HG02970 (cell line): Measurements from ENCODE around the gene ITGB6.

Experiments
- ATAC-seq: cut with Tn5 transposase; IDR thresholded peaks from one replicate; pipeline ENCODE4 v1.9.1; 2021; ENCODE audit warnings: mild to moderate bottlenecking, moderate library complexity, moderate number of reproducible peaks; ENCODE audit not compliant: unreplicated experiment, low FRiP score

ITGB6 gene

DNA sequence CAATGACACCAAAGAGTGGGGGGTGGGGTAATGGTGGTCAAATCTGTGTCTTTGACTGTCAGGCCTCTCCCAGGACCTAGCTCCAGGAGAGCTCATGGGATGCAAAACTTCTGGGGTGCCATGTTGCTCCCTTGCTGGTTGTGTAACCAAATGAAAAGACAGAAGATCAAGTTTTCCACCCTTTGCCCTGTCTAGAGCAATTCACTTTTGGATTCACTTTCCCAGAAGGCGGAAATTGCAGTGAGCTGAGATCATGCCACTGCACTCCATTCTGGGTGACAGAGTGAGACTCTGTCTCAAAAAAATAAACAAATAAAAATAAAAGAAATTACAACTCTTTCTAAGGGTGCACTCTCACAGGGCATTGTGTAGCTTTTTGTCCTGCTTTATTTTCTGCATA is 102.7 kb downstream of the ITGB6 start:
- no peak for ATAC-seq

DNA sequence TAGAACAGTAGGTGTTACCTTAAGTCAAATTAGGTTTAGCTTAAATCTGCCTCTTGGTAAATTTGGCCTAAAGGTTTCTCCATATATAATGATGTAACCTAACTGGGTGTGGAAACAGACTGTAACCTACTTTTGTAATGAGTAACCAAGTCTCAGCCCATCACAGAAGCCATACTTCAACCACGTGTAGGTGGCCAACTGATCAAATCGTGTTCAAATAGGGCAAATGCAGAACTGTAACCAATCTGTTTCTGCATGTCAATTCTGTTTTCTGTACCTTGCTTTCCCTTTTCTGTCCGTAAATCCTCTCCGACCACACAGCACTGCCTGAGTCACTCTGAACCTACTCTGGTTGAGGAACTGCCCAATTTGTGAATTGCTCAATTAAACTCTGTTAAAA is 103.7 kb downstream of the ITGB6 start:
- no peak for ATAC-seq

DNA sequence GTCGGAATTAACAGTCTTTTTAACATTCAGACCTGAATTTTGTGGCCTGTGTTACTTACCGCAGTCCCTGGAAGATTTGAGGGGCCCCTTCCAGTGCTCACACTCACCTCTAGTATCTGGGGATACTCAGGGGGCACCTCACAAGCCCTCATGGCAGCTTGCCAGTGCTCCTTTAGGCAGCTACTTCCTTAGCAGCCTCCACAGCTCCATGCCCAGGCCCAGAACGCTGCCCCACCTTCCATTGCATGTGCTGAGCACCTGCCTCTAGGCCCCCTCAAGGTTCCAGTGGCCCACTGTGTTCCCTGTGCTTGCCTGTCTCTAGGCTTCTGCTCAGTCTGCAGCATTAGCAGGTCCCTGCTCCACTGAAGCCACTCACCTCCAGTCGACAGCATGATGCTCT is 107.6 kb downstream of the ITGB6 start:
- ATAC-seq = no peak

DNA sequence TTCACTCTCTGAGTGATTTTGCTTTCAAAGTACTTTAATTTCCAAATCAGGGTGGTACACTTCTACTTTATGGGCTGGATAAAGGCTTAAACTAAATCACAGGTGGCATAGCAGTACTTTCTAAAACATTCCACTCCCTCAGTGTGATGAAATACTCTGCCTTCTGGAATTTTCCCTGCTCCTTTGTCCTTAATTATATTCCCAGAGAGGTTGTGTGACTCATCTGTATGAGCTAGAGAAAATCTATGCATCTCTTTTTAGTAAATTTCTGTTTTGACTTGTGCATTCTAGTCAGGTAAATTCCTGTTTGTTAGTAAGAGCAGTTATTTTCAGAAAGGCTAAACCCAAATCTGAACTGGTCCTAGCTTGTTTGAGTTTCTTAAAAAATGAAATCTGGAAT is 108.7 kb downstream of the ITGB6 start:
- no peak for ATAC-seq

DNA sequence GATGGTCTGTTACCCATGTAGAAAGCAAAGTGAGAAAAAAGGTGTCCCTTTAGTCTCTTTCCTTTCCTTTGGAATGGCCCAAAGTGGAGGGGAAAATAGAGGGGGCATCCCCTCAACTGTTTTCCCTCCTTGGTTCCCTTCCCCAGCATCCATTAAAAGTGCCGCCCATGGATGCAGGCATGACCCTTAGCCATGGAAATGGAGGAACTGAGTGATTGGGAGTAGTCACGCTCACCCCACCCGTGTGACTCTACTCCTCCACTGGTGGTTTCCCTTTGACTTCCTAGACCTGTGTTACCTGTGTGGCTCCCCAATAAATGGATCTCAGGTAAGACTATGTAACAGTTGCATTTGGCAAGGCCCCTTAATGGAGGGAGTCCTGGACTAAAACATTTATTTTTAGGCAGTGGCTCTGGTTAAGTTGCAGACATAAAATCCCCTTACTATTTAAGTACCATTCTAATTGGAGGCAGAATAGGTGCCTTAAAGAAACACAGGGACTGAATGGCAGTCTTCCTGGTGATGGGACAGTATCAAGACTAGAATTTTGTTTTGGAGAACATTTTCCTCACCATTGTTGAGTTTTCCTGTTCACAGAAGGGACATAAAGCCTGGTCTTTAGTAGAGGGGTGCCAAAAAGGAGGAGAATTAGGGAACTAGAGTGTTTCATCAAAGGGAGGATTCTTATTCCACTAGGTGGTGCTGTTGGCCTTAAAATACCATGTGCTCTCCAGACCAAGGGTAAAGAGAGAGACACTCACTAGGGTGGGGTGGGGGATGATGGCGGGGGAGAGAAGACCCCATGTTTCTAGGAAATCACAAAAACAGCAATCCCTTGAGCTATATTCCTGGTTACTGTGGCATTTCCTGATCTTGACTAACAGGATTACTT is 112.0 kb downstream of the ITGB6 start:
- no peak for ATAC-seq

DNA sequence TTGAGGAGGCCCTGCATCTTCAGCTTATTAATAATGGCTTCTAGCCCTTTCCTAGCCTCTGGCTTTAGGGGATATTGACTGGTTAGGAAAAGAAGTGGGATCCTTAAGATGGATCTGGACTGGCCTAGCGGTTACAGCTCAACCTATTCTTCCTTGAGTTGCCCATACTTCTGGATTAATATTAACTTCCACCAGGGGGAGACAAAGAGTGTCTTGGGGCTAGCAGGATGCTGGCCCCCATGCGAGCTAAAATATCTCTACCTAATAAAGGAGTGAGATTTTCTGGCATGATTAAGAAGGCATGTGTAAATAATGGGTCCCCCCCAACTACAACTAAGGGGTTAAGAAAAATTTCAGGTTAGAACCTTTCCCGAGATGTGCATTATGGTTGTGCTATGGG is 114.4 kb downstream of the ITGB6 start:
- no peak for ATAC-seq

DNA sequence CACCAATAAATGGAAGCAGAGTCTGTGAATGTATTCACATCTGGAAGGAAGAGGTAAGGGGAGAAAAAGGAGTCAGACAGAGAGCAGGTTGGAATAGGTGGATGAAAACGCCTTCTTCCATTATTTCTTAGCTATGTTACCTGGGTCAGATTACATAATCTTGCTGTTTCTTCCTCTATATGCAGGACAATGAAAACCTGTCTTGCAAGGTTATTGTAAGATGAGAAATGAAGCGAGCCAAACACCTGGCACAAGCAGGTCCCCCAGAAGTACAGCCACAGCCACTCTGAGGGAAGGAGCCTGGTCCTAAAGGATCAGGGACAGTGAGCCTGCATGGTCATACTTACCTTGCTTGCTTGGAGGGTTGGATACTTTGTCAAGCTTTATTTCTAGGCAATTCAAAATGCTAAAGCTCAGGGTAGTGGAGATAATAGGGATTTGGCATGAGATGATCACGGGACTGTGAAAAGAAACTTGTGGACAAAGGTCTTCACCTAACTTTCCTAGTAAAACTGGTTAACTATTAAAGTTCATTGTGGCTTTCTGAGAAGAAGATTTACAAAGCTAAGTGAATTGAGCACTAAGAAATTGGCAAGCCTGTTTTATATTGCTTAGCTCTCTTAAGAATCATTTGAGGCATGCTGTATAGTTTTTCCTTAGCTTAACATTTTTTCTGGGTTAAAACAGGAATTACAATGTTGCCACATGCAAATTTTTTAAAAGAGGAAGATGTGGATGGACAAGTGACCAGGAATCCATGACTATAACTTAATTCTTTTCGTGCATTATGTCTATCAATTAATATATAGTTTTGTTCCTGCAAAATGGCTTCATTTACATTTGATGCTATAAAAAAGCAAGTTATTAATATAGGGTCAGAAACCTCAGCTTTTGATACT is 121.9 kb downstream of the ITGB6 start:
- ATAC-seq = no peak

DNA sequence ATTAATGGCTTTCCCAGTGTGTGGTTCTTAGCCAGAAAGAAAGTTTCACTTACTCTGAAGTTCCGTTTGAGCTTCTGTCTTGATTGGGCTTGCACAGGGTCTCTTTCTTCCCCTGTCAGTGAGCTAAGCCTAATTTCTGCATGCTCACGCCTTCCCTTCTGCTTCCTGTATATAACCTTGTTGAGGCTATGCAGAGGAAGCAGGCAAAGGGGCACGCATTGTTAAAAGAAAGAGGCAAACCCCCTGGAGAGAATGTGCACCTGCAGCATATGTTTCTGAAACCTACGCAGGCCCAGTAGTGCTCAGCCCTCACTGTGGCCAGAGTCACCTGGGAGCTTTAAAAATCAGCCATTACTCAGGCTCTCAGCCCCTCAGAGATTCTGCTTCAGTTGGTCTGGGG is 123.2 kb downstream of the ITGB6 start:
- no peak for ATAC-seq

DNA sequence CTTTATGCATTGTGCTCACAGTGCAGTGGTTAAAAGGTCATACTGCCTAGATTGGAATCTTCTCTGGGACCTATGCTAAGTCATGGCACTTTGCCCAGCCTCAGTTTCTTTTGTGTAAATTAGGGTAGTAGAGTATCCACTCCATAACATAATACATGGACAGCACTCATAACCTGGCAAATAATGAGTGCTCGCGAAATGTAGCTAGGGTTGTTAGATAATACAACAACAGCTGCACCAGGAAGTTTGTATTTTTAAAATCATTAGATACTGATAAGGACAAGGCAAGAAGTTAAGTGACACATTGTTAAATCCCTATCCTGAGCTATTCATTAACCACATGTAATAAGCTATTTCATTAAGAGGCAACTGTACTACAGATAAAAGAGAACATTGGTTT is 123.8 kb downstream of the ITGB6 start:
- ATAC-seq = no peak

DNA sequence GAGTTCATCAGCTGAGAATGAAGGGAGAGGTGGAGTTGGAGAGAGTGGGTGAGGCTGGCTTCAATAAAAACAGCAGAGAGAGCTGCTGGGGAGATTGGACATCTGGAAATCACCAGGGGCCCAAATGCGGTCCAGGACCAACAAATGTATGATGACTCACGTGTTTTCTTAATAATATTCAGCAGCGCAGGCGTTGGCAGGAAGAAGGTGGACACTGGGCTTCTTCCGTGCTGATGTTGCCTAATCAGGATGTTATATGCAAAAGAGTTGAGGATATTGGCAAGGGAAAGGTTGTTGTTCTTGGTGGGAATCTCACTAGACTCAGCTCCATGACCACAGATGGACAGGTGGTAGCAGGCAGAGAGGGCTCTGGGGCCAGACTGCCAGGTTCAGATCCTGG is 124.9 kb downstream of the ITGB6 start:
- ATAC-seq = no peak

DNA sequence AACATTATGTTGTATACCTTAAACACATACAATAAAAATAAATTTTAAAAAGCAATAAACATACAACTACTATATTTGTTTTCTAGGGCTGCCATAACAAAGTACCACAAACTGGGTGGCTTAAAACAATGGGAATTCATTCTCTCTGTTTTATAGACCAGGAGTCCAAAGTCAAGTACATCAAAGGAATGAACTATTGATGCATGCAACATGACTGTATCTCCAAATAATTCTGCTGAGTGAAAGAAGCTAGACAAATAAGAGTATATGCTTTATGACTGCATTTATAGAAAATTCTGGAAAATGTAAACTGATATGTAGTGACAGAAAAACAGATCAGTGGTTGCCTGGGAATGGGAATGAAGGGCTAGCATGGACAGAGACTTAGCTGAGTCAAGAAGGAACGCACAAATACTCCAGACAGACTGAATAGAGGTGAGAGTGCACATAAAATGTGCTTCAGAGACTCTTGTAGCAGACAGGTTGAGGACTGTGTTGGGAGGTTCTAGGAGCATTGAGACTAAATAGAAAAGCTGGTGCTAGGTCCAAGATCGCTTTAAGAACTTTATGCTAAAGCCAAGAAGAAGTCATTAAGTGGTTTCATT is 126.7 kb downstream of the ITGB6 start:
- no peak for ATAC-seq

DNA sequence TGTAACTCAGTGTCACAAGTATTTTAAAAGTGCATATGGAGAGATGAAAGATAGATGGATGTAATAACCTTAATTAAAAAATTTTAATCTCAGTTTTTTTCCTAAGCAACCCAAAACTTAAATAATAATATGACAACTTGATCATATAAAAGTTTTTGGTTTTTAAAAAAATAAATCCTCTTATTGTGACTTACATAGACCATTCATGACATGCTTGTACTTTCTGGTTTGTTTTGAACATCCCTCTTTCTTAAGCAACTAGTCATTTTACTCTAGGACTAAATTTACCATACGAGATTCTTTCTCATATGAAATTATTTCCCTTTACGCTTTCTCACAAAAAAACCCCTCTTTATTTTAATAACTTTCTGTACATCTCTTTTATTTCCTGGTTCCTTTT is 131.2 kb downstream of the ITGB6 start:
- ATAC-seq = no peak

DNA sequence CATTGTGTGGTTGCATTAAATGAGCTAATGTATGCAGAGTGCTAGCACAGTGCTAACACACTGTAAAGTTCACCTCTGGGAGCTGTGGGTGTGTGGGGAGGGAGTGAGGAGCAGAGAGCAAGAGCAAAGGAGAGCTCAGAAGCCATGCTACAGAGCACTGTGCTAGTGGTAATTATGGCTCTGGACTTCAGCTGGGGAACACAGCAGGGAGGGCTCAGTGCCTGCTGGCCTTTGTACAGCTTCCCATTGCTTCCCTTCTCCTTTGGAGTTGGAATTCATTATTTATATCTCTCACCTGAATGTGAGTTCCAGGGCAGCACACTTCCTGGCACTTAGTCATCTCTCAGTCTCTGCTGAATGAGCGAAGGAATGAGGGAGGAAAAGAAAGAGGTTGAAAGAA is 135.2 kb downstream of the ITGB6 start:
- no peak for ATAC-seq

DNA sequence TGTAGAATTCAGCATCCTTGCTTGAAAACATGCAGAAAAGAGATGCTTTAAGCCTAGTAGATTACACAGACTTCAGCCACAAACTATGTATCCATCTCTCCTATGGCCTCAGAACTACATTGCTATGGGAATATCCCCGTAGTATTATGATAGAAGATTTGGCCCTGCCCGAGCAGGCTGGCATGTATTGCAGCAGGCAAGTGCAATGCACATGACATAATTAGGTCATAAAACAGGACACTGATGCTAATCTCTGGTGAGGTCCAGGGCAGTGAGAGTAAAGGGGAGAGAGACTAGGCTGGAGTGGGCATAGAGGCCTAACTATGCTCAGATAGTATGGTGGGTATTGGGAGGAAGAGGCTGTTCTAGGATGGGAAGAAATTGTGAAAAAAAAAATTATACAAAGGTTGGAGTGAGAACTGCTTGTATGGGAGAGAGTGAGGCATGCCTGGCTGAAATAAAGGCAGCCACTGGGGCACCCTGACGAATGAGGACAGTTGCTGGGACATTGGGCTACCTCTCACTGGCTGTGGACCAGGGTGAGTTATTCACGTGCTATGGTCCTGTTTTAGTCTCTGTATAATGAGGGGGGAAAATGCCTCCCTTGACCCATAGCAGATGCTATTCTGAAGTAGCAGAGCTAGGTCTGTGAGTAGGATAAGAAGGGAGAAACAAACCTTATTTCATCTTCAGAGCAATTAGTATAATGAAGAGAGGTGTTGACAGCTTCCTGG is 136.0 kb downstream of the ITGB6 start:
- no peak for ATAC-seq

DNA sequence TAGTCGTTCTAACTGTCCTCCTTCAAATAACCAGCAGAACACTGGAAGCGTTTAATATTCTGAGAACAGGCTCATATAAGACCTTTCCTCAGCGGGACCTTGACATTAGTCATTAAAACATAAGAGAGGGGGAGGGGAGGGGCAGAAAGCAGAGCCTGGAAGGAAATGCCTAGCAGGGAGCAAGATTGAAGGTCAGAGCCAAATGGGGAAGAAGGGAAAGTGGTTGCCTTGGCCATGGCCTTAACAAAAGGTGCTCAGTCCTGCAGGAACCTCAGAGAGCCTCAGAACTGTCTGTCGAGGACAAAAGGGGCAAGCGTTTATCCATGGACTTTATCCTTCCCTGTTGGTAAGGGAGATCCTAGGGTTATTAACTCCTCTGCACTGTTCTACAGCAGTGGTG is 136.8 kb downstream of the ITGB6 start:
- ATAC-seq = no peak

DNA sequence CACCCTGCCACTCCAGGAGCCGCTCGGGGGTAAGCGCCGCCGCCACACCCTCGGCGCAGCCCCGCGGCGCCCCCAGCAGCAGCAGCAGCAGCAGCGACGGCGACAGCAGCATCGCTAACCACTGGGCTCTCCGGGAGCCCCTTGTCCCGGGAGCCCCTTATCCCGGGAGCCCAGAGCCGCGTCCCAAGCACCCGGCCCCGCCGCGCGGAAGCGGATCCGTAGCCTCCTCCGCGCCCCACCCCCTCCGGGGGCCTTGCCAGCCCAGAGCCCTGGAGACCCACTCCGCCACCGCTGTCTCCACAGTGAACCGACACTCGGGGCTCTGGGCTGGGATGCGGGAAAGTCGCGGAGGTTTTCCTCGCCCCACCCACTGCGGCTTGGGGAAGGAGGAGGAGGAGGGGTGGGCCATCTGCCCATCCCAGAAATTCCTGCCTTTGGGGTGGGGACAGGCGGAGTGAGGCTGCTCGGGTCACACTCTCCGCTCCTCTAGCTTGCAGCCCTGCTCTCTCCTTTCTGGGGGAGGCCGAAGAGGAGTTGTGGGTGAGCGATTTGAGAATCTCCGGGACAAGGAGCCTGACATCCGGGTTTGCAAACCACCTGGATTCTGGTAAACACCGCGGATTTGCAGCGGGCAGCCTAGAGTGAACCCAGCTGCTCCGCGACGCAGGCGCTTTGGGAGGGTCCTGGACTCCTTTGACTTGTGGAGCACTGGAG is 137.6 kb downstream of the ITGB6 start, which contains the start of gene PLA2R1:
Gene PLA2R1 (minus strand): TSS at position 324 of the 714 bp plus-strand sequence. CDS start 212 bp downstream, at position 112.
- no peak for ATAC-seq

DNA sequence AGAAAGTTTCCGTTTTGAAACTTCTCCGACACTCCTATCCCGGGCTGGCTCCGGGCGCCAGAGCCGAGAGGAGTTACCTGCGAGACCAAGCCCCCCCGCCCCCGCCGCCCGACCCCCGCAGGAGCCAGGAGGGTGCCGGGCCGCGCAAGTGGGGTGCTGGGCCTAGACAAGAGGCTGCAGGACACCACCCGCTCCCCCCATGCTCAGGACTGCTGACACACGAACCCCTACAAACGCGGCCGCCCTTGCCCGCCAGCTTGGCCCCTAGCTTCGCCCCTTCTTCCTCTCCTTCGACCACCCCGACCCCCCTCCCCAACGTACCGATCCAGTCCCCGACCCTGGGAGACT is 138.2 kb downstream of the ITGB6 start:
- no peak for ATAC-seq

DNA sequence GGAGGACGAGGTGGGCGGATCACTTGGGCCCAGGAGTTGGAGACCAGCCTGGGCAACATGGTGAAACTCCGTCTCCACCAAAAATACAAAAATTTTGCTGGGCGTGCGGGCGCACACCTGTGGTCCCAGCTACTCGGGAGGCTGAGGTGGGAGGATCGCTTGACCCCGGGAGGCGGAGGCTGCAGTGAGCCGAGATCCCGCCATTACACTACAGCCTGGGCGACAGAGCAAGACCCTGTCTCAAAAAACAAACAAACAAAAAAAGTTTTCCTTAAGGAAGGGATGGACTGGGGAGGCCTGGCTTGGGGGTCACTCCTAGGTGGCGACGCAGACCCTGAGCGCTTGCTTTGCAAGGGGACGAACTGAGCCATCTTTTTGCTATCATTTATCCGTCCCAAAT is 138.5 kb downstream of the ITGB6 start:
- no peak for ATAC-seq

DNA sequence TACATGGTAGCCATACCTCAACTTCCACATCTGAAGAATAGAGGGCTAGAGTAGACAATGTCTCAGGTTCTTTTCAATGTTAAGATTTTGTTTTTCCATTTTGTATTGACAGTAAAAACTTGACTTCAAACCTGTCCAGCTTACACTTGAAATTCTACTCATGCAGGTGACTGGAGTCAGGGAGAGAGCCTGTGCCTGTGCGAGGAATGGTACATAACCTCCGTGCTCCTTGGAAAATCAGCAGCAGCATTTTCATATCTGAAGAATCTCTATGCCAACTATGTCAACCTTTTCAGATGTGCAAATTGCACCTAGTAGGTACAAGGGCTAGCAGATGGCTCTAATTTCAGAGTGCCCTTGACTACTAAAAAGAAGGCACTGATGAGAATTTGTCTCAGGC is 139.8 kb downstream of the ITGB6 start:
- ATAC-seq = no peak

DNA sequence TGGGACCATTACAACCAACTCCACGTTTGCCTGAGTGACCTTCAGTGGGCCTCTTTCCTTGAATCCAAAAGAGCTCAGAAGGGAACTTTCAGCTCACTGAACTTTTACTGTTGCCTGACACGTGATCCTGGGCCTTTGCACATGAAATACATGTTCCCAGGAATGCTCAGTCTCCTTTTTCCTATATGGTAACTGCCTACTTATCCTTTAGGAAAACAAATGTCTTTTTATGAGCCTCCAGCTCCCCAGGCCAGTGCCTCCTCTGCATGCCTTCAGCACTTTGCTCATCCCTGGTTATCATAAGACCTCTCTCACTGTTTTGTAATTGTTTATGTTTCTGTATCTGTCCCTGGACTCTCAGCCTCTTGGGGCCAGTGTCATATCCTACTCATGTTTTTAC is 142.7 kb downstream of the ITGB6 start:
- no peak for ATAC-seq
